HG03521 (cell line): Measurements from ENCODE around the gene EPB41L2.
"Not testable (repeated sequence)": the region's sequence is repeated elsewhere in the genome, so short reads cannot be mapped to it uniquely, and the experiment has no call there.

Source experiments
- ATAC-seq: cut with Tn5 transposase; IDR thresholded peaks from one replicate; pipeline ENCODE4 v1.9.1; 2021; ENCODE audit warnings: mild to moderate bottlenecking, moderate library complexity; ENCODE audit not compliant: unreplicated experiment

Gene EPB41L2

DNA sequence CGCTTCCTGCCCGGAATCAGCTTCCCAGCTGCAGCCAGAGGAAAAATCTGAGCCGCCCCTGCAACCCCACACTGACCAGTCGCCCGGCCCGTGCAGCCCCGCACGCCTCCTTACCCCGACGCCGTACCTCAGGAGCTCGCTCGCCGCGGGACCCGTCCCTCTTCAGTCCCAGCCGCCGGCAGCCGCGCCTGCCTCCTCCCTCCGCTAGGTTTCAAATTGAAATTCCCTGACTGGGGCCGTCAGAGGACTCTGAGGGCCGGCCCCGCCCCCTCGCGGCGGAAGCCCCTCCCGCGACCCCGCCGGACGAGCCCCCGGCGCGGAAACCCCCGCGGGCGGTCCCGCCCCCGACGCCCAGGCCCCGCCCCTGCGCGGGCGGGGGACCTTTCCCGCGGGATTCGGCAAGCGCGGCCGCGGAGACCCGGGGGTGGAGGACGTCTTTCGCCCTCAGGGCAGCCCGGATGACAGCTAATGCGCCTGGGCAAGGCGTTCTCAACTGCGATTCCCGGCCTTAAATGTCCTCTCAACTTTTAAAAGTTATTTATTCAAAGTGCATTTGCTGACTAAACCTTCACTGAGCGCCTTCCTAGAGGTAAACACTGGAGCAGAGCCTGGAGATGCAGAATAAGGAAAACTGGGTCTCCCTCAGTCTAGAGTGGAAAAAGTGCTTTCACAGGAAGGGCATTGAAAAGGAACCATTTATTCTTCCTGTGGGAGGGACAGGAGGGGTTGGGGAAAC is at the start of gene EPB41L2:
Gene EPB41L2 (minus strand): TSS at position 218 of the 736 bp plus-strand sequence. CDS start 106,760 bp downstream, outside the sequence.
- ATAC-seq = peak; percentile 82

DNA sequence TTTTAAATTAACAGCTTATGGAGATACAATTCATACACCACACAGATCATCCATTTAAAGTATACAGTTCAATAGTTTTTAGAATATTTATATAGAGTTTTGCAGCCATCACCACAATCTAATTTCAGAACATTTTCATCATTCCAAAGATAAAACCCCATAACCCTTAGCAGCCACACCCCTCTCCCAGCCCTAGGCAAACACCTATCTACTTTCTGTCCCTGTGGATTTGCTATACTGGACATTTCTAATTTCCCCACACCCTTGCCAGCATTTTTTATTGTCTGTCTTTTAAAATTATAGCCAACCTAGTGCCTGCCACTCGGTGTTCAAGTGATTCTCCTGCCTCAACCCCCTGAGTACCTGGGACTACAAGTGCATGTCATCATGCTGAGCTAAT is 49.2 kb upstream of the EPB41L2 start:
- no peak for ATAC-seq

DNA sequence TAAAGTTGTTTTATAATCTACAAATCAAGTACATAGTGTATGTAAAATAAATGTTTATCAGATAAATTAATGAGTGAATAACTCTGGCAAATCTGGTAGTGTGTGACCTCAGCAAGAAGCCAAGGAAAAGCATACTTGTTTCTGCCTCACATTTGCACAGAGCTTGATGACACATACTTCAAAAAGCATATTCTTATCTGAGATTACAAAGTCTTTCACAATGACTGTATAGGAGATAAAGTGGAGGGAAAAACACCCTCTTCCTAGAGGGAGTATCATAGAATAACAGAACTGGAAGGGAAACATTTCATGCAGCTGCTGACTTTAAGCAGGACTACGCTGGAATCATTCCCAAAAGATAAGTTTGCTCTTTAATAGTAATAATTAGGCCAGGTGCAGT is 44.1 kb upstream of the EPB41L2 start:
- no peak for ATAC-seq

DNA sequence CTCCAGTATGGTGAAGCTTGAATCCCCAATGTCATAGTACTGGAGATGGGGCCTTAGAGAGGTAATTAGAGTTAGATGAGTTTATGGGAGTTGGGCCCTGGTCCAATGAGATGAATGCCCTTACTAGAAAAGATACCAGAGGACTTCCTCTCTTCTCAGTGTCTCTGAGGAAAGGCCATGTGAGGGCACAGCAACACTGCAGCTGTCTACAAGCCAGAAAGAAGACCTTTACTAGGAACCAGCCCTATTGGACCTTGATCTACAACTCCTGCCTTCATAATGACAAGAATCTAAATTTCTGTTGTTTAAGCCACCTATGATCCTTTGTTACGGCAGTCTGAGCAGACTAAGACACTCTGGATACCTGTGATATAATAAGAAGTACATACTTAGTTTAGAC is 40.9 kb upstream of the EPB41L2 start:
- ATAC-seq = no peak

DNA sequence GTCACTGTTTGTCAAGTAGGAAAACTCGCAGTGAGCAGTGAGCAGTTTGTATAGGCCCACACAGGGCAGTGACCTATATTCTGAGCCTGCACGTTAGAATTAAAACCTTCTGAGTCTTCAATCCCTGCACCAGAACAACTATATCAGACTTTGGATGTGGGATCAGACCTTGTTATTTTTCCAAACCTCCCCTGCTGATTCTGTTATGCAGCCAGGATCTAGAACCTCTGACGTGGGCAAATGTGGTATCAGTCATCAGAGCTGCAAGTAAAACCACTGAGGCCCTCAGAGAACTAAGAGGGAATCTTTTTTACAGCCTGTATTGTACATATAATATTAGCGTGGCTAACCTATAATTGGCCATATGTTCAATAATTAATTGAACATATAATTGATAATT is 40.3 kb upstream of the EPB41L2 start:
- no peak for ATAC-seq

DNA sequence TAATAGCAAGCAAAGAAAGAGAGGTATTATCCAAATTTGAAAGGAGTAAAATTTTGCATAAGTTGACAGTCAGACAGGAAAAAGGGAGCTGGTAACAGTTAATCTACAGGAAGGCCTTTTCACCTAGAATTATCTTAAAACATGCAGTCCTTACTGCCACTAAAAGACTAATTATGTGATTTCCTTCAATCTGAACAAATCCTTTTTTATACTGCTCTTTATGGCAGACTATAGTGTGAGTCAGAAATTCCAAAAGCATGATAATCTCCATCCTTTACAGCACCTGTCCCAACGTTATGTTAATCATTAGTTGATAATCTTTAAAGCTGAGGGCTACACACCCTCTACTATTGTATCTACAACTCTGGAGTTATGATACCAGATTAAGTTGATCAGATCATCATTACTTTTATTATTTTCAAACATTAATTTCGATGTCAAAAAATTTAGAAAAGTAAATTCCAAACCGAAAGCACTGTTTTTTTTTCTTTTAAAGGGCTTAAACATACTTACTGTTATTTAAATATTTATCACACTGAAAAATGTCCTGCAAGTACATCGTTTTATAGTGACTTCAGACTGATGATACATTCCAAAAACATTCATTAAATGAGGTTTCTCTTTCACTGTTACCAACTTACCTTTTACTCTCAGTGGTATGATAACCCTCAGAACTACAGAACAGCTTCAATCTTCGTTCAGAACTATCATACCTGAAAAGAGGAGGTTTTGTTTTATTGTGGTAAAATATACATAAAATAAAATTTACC is 39.1 kb upstream of the EPB41L2 start:
- ATAC-seq = no peak

DNA sequence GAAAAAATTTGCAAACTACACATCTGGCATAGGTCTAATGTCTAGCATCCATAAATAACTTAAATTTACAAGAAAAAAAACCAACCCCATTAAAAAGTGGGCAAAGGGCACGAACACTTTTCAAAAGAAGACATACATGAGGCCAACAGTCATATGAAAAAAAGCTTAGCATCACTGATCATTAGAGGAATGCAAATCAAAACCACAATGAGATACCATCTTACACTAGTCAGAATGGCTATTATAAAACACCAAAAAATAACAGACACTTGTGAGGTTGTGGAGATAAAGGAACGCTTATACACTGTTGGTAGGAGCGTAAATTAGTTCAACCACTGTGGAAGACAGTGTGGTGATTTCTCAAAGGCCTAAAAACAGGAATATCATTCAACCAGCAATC is 33.7 kb upstream of the EPB41L2 start:
- no peak for ATAC-seq

DNA sequence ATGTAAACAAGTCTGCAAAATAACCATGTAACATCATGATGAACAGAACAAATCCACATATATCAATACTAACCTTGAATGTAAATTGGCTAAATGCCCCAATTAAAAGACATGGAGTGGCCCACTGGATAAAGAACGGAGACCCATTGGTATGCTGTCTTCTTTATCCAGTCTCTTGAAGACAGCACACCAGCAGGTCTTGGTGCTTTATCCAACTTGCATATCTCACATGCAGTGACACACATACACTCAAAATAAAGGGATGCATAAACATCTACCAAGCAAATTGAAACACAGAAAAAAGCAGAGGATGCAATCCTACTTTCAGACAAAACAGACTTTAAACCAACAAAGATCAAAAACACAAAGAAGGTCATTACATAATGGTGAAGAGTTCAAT is 30.3 kb upstream of the EPB41L2 start:
- ATAC-seq = no peak

DNA sequence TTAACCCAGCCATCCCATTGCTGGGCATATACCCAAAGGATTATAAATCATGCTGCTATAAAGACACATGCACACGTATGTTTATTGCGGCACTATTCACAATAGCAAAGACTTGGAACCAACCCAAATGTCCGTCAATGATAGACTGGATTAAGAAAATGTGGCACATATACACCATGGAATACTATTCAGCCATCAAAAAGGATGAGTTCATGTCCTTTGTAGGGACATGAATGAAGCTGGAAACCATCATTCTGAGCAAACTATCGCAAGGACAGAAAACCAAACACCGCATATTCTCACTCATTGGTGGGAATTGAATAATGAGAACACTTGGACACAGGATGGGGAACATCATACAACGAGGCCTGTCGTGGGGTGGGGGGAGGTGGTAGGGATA is 28.9 kb upstream of the EPB41L2 start:
- not testable (repeated sequence) for ATAC-seq

DNA sequence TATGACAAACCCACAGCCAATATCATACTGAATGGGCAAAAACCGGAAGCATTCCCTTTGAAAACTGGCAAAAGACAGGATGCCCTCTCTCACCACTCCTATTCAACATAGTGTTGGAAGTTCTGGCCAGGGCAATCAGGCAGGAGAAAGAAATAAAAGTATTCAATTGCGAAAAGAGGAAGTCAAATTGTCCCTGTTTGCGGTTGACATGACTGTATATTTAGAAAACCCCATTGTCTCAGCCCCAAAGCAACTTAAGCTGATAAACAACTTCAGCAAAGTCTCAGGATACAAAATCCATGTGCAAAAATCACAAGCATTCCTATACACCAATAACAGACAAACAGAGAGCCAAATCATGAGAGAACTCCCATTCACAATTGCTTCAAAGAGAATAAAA is 27.3 kb upstream of the EPB41L2 start:
- ATAC-seq = not testable (repeated sequence)

DNA sequence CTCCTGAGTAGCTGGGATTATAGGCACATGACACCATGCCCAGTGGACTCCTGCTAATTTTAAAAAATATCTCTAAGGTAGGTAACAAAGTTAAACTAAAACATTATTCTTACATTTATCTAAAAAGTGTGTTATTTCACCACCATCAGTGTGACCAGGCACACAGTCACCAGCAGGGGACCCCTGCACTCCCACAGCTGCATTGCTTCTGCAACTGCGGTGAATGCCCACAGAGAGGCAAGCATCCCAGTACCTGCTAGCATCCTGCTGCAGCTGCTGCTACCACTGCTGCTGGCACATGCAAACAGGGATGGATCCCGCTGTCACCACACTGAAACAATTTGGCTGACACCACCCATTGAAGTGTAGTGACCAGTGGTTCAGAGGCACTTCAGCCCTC is 21.9 kb upstream of the EPB41L2 start:
- no peak for ATAC-seq

DNA sequence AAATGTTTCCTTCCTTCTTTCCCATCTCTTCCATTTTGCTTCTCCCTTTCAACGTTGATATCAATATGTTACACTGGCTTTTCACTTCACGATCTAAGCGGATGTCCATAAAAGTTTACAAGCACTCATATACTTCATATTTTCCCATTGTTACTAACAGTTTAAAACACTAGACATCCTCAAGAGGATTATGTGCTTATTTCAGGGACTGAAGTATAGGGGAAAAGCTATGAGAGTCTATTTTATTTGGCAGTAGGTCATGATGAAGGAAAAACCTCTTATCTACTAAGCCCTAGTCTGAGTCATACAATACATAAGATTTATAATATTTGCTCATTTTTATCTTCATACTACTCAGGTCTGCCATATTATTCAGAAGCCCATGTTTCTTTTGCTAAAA is 20.6 kb upstream of the EPB41L2 start:
- ATAC-seq = no peak

DNA sequence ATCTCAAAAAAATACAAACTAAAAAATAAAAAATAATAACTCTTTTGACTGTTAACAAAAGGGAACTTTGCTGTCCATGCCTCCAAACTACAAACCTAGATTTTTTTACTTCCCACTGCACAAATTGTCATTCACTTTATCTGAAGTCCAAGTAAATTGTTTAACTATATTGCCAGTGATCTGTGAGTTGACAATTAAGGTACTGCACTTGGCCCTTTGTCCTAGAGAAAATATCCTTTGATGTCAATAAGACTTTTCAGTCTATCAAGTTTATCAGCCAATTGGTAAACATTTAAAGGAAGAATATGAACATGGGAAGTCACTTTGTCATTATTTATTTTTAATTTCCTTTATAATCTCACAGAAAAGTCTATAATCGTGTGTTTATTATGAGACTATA is 19.3 kb upstream of the EPB41L2 start:
- ATAC-seq = no peak

DNA sequence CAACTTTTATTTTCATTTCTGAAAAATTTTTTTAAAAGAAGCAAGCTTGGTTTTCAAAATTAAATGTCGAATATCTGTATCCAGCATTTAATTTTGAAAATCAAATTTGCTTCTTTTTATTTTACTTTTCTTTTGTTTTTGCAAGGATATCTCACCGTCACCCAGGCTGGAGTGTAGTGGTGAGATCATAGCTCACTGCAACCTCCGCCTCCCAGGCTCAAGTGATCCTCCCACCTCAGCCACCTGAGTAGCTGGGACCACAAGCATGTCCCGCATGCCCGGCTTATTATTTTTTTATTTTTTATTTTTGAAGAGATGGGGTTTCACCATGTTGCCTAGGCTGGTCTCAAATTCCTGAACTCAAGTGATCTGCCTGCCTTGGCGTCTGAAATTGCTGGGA is 17.0 kb upstream of the EPB41L2 start:
- no peak for ATAC-seq

DNA sequence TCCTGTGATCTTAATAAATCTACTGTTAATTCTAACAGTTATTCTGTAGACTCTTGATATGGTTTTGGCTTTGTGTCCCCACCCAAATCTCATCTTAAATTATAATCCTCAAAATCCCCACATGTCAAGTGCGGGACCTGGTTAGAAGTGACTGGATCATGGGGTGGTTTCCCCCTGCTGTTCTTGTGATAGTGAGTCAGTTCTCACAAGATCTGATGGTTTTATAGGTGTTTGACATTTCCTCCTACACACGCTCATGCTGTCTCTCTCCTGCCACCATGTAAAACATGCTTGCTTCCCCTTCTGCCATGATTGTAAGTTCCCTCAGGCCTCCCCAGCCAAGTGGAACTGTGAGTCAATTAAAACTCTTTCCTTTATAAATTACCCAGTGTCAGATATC is 10.5 kb upstream of the EPB41L2 start:
- ATAC-seq = no peak

DNA sequence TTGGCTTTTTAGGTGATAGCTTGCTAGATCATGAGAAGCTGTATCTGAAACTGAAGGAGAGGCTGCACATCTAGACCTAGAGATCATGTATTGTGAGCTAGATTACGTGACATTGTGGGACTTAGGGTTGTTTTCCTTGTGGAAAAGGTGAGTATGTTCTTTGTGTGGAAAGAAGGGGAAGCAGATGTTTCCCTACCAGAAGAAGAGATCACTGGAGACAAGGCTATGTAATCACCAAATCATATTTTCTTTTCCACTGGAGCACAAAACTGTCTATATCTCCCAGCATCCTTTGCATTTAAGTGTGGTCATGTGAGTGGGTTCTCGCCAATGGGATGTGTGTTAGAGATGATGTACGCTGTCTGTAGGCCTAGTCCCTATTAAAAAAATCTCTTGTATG is 7.0 kb upstream of the EPB41L2 start:
- ATAC-seq = no peak

DNA sequence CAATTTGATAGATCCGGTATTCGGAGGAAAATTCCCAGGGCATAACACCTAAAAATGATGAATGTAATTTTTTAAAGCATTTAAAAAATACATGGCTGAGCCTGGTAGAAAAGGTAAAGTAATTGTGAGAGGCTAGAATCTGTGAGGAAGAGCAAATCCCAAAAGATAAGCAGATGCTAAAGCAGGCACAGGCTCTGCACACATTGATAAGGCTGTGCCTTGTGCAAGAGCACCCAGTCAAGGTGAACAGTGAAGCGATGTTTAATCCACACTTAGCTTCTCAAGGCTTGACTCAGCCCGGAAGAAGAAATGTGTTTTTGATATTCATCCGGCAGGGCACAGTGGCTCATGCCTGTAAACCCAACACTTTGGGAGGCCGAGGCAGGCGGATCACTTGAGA is 5.1 kb upstream of the EPB41L2 start:
- no peak for ATAC-seq

DNA sequence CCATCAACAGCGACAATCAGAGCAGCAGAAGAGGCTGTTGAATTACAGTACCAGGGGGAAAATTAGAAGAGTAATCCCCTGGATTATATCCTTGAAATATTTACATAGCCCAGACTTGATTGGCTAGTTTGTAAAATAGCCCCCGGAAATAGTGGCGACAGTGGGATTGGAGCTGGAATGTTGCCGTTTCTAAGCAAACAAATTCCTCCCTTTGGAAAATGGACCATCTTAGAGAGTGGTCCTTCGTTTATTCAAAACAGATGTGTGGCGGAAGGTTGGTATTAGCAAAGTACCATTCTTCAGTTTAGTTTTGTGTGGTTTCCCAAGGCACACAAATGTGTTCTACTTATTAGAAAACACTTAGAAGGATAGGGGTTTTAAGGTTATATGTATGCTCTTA is 4.5 kb upstream of the EPB41L2 start:
- ATAC-seq = no peak

DNA sequence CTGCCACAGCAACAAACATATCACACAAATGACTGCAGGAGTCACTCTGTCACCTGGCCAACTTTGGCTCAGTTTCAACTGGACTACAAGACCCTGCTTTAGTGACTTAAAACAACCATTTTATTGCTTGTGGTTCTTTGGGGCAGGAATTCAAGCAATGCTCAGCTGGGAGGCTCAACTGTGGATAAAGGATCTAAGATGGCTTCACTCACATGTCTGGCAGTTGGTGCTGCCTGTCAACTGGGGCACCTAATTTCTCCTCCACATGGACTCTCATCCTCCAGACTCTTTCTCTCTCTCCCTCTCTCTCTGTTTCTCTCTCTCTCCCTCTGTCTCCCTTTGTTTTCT is 2.8 kb upstream of the EPB41L2 start:
- ATAC-seq = no peak

DNA sequence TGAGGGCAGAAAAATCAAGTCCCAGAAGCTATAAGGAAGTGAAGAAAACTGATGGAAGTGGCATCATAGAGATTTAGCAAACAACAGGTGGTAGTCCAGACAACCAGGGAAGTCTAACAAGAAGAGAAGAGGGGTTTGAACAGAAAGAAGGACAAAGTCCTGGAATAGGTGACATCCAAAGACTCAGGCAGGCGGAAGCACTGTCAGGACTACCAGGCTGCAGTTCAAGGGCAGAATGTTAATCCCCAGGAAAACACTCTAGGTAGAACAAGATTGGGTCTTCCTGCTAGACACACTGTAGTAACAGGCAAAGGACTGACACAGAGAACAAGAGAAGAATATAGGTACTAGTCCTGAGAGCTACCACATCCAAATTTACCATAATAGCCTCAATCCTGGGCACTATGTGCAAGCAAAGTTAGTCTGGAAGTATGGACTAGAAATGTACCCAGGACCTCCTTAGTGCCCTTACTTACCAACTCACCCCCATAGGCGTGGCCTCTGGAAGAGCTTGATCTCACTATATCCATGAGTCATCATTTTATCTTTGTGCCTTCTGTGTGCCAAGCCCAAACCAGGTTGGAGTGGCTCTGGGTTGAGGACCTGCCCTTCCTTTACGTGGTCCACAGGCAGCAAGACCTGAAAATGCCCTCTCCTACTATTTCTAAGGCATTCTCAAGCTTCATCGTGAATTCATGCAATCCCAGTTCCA is 2.2 kb upstream of the EPB41L2 start:
- ATAC-seq = no peak

DNA sequence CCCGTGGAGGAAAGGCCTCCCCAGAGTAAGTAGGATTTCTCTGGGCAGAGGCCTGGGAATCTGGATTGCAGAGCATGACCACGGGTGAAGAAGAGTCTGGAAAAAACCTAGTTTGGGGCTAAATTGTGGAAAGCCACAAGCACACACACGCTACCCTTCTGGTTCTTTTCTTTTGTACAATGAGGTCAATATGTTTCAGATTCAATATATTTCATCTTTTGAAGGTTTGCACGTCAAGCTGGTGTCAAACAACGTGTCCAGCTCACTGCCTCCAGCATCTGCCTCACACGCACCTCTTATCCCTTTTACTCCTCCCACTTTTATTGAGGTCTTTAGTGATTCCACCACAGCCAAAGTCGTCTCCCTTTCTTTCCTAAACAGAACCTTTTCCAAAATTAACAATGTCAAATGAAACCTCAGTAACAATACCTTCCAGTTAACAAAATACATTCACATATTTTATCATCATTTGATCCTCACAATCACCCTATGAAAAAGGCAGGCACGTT is 773 bp upstream of the EPB41L2 start:
- no peak for ATAC-seq
